Neural cell (in vitro differentiated cells): Measurements from ENCODE around the gene TSPAN18.

Experiments
- CTCF ChIP-seq: fragments of 450-650 bp; IDR thresholded peaks from 2 replicates; pipeline ENCODE4 v1.5.1; 2014; ENCODE audit warnings: antibody characterized with exemption, mild to moderate bottlenecking, moderate library complexity; ENCODE audit not compliant: poor library complexity, severe bottlenecking
- EP300 ChIP-seq: fragments of 450-650 bp; conservative IDR thresholded peaks from 2 replicates; pipeline ENCODE4 v1.6.1; 2014; ENCODE audit warnings: antibody characterized with exemption, mild to moderate bottlenecking, moderate library complexity; ENCODE audit not compliant: poor library complexity, severe bottlenecking
- MXI1 ChIP-seq: fragments of 450-650 bp; conservative IDR thresholded peaks from 2 replicates; pipeline ENCODE4 v1.6.1; 2014; ENCODE audit warnings: antibody characterized with exemption, mild to moderate bottlenecking; ENCODE audit not compliant: poor library complexity, severe bottlenecking
- POLR2AphosphoS5 ChIP-seq: IDR thresholded peaks from 2 replicates; pipeline ENCODE4 v1.6.1; 2012
- REST ChIP-seq: IDR thresholded peaks from 2 replicates; pipeline ENCODE4 v1.6.1; 2012; ENCODE audit warnings: borderline replicate concordance
- TAF1 ChIP-seq: IDR thresholded peaks from 2 replicates; pipeline ENCODE4 v1.6.1; 2012; ENCODE audit warnings: low read depth

- TF ChIP-seq POLR2AphosphoS5 (no peak), CTCF (no peak), REST (no peak), EP300 (no peak), TAF1 (no peak), MXI1 (no peak)
Measured at GRCh38 chr11:44787070-44787469, 60.3 kb downstream of the TSPAN18 start.
